IMR-90 (cell line): Measurements from ENCODE around the gene NOP10. TPM values are rescaled to one million over a fixed set of nuclear protein-coding genes. Genes with fewer than 3 reads are reported as not detected.

Experiments used
- ATAC-seq: fragments of 200-7000 bp; cut with Tn5 transposase; 2 replicates; pipeline ENCODE4 v1.9.1; 2020; ENCODE audit warnings: low read depth, mild to moderate bottlenecking, moderate library complexity
- BruUV-seq: library from RNA; stranded (reverse); fragments of 400-500 nt; replicated peaks from 2 replicates; lab custom pipeline; 2021; lab: Mats Ljungman, UMichigan
- CTCF ChIA-PET: fragments of 300-600 bp; formaldehyde crosslinking; extraction: SDS; loops from one replicate; lab custom pipeline; 2021; ENCODE audit warnings: antibody characterized with exemption; lab: Yijun Ruan, JAX
- POLR2A ChIA-PET: fragments of 300-600 bp; sonication (Branson Sonifier 250); formaldehyde crosslinking; loops from one replicate; lab custom pipeline; 2022; ENCODE audit warnings: antibody characterized with exemption; ENCODE audit not compliant: unreplicated experiment; lab: Charles Lee
- DNase-seq: peaks from one replicate; pipeline ENCODE4 v3.0.0; 2013
- H2AFZ ChIP-seq: replicated peaks from 2 replicates; pipeline ENCODE3; 2013; ENCODE audit warnings: low read length, mild to moderate bottlenecking; ENCODE audit not compliant: poor library complexity
- H2AK5ac ChIP-seq: 2 replicates; pipeline ENCODE4 v1.6.1; 2013; ENCODE audit warnings: low read depth, low read length, inconsistent platforms
- H2AK9ac ChIP-seq: replicated peaks from 2 replicates; pipeline ENCODE3; 2013; ENCODE audit warnings: mild to moderate bottlenecking, low read depth, low read length, moderate library complexity; ENCODE audit not compliant: poor library complexity
- H2BK120ac ChIP-seq: 2 replicates; pipeline ENCODE4 v1.6.1; 2013; ENCODE audit warnings: low read depth, low read length, inconsistent platforms
- H2BK15ac ChIP-seq: 3 replicates; pipeline ENCODE4 v1.6.1; 2013; ENCODE audit warnings: low read depth, low read length, inconsistent platforms
- H2BK20ac ChIP-seq: 2 replicates; pipeline ENCODE4 v1.6.1; 2013; ENCODE audit warnings: low read depth, mild to moderate bottlenecking, inconsistent platforms, low read length, moderate library complexity
- H2BK5ac ChIP-seq: 2 replicates; pipeline ENCODE4 v1.6.1; 2013; ENCODE audit warnings: mild to moderate bottlenecking, low read depth, low read length, inconsistent platforms; ENCODE audit not compliant: poor library complexity, severe bottlenecking
- H3K14ac ChIP-seq: replicated peaks from 2 replicates; pipeline ENCODE4 v1.6.1; 2013; ENCODE audit warnings: low read depth, low read length, inconsistent platforms
- H3K18ac ChIP-seq: 2 replicates; pipeline ENCODE4 v1.6.1; 2013; ENCODE audit warnings: low read depth, low read length, control low read depth
- H3K23ac ChIP-seq: 2 replicates; pipeline ENCODE4 v1.6.1; 2013; ENCODE audit warnings: low read depth, low read length, inconsistent platforms
- H3K27ac ChIP-seq: 2 replicates; pipeline ENCODE4 v1.5.1; 2013; ENCODE audit warnings: mild to moderate bottlenecking, control low read depth, low read length; ENCODE audit not compliant: insufficient read depth
- H3K27me3 ChIP-seq: 2 replicates; pipeline ENCODE4 v1.6.1; 2013; ENCODE audit warnings: low read length; ENCODE audit not compliant: control insufficient read depth, insufficient read depth
- H3K36me3 ChIP-seq: 2 replicates; pipeline ENCODE4 v1.6.1; 2013; ENCODE audit warnings: low read length, mixed read lengths; ENCODE audit not compliant: control insufficient read depth, insufficient read depth
- H3K4ac ChIP-seq: 2 replicates; pipeline ENCODE4 v1.6.1; 2013; ENCODE audit warnings: low read depth, low read length, inconsistent platforms
- H3K4me1 ChIP-seq: 2 replicates; pipeline ENCODE4 v1.6.1; 2013; ENCODE audit warnings: low read length, mixed read lengths; ENCODE audit not compliant: control insufficient read depth, insufficient read depth
- H3K4me2 ChIP-seq: 2 replicates; pipeline ENCODE4 v1.6.1; 2013; ENCODE audit warnings: low read depth, mild to moderate bottlenecking, control low read depth, low read length, moderate library complexity
- H3K4me3 ChIP-seq: 2 replicates; pipeline ENCODE4 v1.5.1; 2013; ENCODE audit warnings: low read depth, mild to moderate bottlenecking, control low read depth, low read length, moderate library complexity; ENCODE audit not compliant: insufficient read depth
- H3K56ac ChIP-seq: 2 replicates; pipeline ENCODE4 v1.6.1; 2013; ENCODE audit warnings: low read length, inconsistent platforms; ENCODE audit not compliant: insufficient read depth; ENCODE audit errors: extremely low read depth
- H3K79me1 ChIP-seq, 2 experiments: 2 replicates each; pipeline ENCODE4 v1.6.1; 2013; ENCODE audit warnings: low read length in 2 of 2, inconsistent platforms in 1 of 2, low read depth in 1 of 2
- H3K9ac ChIP-seq: 2 replicates; pipeline ENCODE4 v1.6.1; 2013; ENCODE audit warnings: low read depth, low read length, control low read depth
- H3K9me1 ChIP-seq: 2 replicates; pipeline ENCODE4 v1.6.1; 2013; ENCODE audit warnings: low read length, inconsistent platforms; ENCODE audit not compliant: insufficient read depth
- H3K9me3 ChIP-seq: 2 replicates; pipeline ENCODE4 v1.6.1; 2013; ENCODE audit warnings: low read length; ENCODE audit not compliant: control insufficient read depth, insufficient read depth
- H4K20me1 ChIP-seq: 2 replicates; pipeline ENCODE4 v1.6.1; 2013; ENCODE audit warnings: low read length, inconsistent platforms; ENCODE audit not compliant: insufficient read depth
- H4K5ac ChIP-seq: 2 replicates; pipeline ENCODE4 v1.6.1; 2013; ENCODE audit warnings: mild to moderate bottlenecking, low read depth, low read length, control low read depth
- H4K8ac ChIP-seq, 2 experiments: 2 replicates each; pipeline ENCODE4 v1.6.1; 2013; ENCODE audit warnings: low read depth in 2 of 2, low read length in 2 of 2, control low read depth in 1 of 2, inconsistent platforms in 1 of 2
- H4K91ac ChIP-seq: 2 replicates; pipeline ENCODE4 v1.6.1; 2013; ENCODE audit warnings: low read depth, low read length, inconsistent platforms; ENCODE audit not compliant: insufficient read depth
- MAFK ChIP-seq: IDR thresholded peaks from 2 replicates; pipeline ENCODE4 v1.6.1; 2012; ENCODE audit warnings: low read depth, low read length, improper control_type of control experiment
- MAZ ChIP-seq: IDR thresholded peaks from 2 replicates; pipeline ENCODE4 v1.6.1; 2012; ENCODE audit warnings: low read depth, mild to moderate bottlenecking, low read length, improper control_type of control experiment, moderate library complexity, borderline replicate concordance
- NFE2L2 ChIP-seq: fragments of 150-350 bp; IDR thresholded peaks from 2 replicates; pipeline ENCODE4 v1.6.1; 2016; ENCODE audit warnings: low read depth, mild to moderate bottlenecking, low read length
- POLR2A ChIP-seq: IDR thresholded peaks from 2 replicates; pipeline ENCODE4 v1.6.1; 2012; ENCODE audit warnings: mild to moderate bottlenecking, low read depth, low read length
- WGBS, 2 experiments: methylation state at CpG; one replicate each; pipeline versions ENCODE4 v1.1.5 to v1.1.7; 2013; ENCODE audit warnings: missing lambda C conversion rate in 2 of 2; ENCODE audit not compliant: insufficient read length in 1 of 2; ENCODE audit errors: extremely low coverage in 2 of 2; 5-methylcytosine and 5-hydroxymethylcytosine counted together
- dilution Hi-C: fragments of 300-500 bp; cut with HindIII; formaldehyde crosslinking; loops from one replicate; pipeline ENCODE4 v1.14.3; 2018; ENCODE audit warnings: low sequenced_read_pairs; ENCODE audit not compliant: unreplicated experiment
- in situ Hi-C: fragments of 300-500 bp; cut with MboI; formaldehyde crosslinking; loops from 3 replicates; pipeline ENCODE4 v1.14.3; 2019; ENCODE audit warnings: low sequenced_read_pairs, inconsistent platforms, mixed read lengths
- intact Hi-C: fragments of 100-400 bp; cut with micrococcal nuclease; formaldehyde crosslinking; loops from 2 replicates; pipeline ENCODE4 v1.10.0; 2022
- polyA plus RNA-seq, 3 experiments: library from polyadenylated mRNA; depleted of rRNA; stranded (reverse); fragments of >200 nt; gene quantifications; 2 replicates each; pipeline ENCODE4 v1.2.3, GENCODE V29; 2012; ENCODE audit warnings: low replicate concordance in 1 of 3
- total RNA-seq: library from RNA; depleted of rRNA; stranded (reverse); fragments of >200 nt; gene quantifications from 2 replicates; pipeline ENCODE4 v1.2.3, GENCODE V29; 2012

The NOP10 gene
- total and polyA plus RNA-seq, 2 of the 4 experiments (the other 2 are of a cell fraction) = 141 to 468 TPM

GRCh38 chr15:34339946-34340345 is 3.0 kb downstream of the NOP10 start:
- DNase-seq (no peak), ATAC-seq (no peak)
- H3K23ac ChIP-seq = no peak overlapping the region
- 0 out of 2 replicates have a peak, but pooled peaks cover 3% of the 10 kb centered on the region for H3K9me1 ChIP-seq
- no peak overlapping the region for H3K9ac ChIP-seq
- 96% methylated on average over 3 of the region's 3 CpGs; no CpG with 5 or more reads in 1 of the 2 experiments for whole genome bisulfite sequencing, 2 experiments
- no peak overlapping the region for H4K91ac ChIP-seq
- no peak overlapping the region for H3K18ac ChIP-seq
- H3K79me1 ChIP-seq = peaks cover 6 to 36% of the 10 kb centered on the region in 2 experiments; a peak in 3 of 4 replicates
- H2BK20ac ChIP-seq = no peak overlapping the region
- H3K14ac ChIP-seq = no peak overlapping the region
- POLR2A ChIA-PET = no interaction called here
- peaks cover 3% of the 10 kb centered on the region; the same call in 1 of the 2 replicates for H4K20me1 ChIP-seq
- H3K56ac ChIP-seq = no peak overlapping the region
- H3K4me3 ChIP-seq = no peak overlapping the region
- H2BK15ac ChIP-seq = no peak overlapping the region
- CTCF ChIA-PET = interaction anchor here (1.0 kb wide), 1 partner anchor 28 kb away, joined by 3 read pairs; no protein-coding TSS in a partner anchor
- H4K8ac ChIP-seq = no peak overlapping the region
- no peak overlapping the region for H2BK120ac ChIP-seq
- H2AK5ac ChIP-seq = no peak overlapping the region
- TF ChIP-seq NFE2L2 (no peak), MAFK (no peak), POLR2A (no peak), MAZ (no peak)
- intact Hi-C loops (no loop called here), dilution Hi-C loops (no loop called here), in situ Hi-C loops (no loop called here)
- H3K9me3 ChIP-seq = no peaks in the 10 kb centered on the region
- H3K4me1 ChIP-seq = peaks cover 10% of the 10 kb centered on the region
- H3K27ac ChIP-seq = no peak overlapping the region
- H2AK9ac ChIP-seq = no peak overlapping the region
- no peak overlapping the region for H4K5ac ChIP-seq
- no peaks in the 10 kb centered on the region for H3K27me3 ChIP-seq
- peaks cover 7% of the 10 kb centered on the region for H3K36me3 ChIP-seq
- H2AFZ ChIP-seq = no peak overlapping the region
- H2BK5ac ChIP-seq = no peak overlapping the region
- H3K4me2 ChIP-seq = no peak overlapping the region
- no TSS peak for BruUV-seq
- H3K4ac ChIP-seq = no peak overlapping the region
